NCI-H146 treated with DMSO at 0.1 percent for 48 hours (cell line): ENCODE data around the gene ZNF275.
"Not testable (repeated sequence)": the region's sequence is repeated elsewhere in the genome, so short reads cannot be mapped to it uniquely, and the experiment has no call there.

Experiments
- DNase-seq: peaks from one replicate; lab custom pipeline; 2025; ENCODE audit not compliant: unreplicated experiment; lab: John Stamatoyannopoulos, UW

ZNF275 gene

DNA sequence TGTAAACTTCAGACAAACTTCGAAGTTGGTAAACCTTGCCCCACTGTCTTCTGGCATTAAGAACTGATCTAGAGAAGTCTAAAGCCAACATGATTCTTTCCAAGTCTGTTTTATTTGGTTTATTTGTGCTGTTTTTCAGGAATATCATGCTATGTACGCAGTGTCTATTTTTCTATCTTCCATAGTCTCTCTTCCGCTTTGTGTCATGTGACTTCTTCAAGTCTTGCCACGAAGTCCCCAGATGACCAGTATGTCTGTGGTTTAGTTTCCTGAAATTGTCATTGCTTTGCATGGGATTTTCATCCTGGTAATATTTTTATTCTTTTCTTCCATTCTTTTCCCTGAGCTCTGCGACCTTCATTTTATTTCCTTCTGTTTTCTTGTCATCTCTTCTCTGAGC is 52.1 kb downstream of the ZNF275 start:
- DNase-seq, result no peak

DNA sequence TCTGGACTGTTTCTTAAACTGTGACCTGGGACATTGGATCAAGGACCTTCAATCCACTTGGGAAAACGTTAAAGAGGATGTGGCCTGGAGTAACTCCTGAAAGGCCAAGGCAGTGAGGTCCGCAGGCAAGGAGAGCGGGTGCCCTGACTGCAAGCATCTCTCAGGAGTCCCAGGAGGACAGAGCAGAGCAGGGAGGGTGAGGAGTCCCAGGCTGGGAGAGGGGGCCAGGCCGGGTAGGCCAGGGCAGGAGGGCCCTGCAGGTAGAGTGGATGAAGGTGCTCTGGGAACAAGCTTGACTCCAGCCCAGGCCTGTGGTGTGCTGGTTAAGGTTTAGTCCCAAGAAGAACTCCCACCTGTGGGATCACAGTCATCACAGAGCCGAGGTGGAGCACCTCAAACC is 53.4 kb downstream of the ZNF275 start:
- DNase-seq, result no peak

DNA sequence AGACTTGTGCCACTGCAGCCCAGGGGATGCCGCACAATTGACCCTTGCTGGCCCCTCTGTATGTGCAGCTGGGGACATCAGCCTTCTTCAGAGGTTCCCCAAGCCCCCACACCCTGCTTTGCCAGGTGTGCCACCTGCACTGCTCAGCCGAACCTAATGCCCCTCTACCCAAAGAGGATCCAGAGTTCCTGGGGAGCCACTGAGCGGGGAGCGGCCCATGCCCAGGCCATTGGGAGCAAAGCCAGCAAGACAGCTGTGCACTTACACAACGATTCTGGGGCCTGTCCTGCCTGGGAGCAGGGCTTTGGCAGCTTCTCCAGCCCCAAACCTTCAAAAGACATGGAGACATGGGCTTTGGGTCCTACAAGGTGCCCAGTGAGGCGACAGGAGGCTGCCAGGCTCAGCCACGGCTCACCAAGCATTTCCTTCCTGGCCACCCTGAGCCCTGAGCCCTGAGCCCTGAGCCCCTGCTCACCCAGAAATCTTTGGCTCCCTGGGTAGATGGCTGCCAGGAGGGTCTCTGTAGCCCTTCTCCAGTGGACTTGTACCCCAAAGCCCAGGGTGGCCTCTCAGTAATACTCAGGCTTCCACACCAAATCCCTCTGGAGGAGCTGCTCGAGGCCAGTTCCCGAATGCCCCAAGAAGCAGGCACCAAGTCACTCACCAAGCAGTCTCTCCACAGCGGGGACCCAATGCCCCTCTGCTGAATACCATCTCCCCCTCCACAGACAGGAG is 54.2 kb downstream of the ZNF275 start:
- no peak for DNase-seq

DNA sequence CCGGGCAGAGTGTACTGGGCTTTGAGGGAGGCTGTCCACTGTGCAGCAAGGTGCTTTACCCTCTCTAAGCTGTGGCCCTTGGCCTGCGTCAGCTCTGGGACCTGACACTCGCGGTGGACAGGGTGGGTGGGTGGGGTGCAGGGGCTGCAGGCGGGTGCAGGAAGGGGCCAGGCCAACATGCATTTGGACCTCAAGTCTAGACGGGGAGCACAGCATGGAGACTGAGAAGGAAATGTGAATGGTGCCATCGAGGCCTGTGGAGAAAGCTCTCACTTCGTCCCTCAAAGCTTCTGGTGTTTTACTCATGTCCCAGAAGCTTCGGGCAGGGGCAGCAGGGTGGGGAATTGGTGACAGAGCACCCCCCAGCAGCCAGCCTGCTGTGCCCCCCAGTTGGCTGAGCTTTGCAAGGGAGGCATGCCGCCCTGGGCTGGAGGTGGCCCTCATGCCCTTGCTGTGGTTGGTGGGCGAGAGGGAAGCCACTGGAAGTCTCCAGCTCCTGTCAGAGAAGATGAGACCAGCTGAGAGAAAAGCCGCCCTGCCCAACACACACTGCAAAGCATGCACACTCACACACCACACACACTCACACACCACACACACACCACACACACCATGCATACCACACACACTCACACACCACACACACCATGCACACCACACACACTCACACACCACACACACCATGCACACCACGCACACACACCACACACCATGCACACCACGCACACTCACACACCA is 54.9 kb downstream of the ZNF275 start:
- no peak for DNase-seq

DNA sequence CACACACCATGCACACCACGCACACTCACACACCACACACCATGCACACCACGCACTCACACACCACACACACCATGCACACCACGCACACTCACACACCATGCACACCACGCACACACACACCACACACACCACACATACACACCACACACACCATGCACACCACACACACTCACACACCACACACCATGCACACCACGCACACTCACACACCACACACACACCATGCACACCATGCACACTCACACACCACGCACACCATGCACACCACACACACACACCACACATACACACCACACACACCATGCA is 55.5 kb downstream of the ZNF275 start:
- DNase-seq, result not testable (repeated sequence)

DNA sequence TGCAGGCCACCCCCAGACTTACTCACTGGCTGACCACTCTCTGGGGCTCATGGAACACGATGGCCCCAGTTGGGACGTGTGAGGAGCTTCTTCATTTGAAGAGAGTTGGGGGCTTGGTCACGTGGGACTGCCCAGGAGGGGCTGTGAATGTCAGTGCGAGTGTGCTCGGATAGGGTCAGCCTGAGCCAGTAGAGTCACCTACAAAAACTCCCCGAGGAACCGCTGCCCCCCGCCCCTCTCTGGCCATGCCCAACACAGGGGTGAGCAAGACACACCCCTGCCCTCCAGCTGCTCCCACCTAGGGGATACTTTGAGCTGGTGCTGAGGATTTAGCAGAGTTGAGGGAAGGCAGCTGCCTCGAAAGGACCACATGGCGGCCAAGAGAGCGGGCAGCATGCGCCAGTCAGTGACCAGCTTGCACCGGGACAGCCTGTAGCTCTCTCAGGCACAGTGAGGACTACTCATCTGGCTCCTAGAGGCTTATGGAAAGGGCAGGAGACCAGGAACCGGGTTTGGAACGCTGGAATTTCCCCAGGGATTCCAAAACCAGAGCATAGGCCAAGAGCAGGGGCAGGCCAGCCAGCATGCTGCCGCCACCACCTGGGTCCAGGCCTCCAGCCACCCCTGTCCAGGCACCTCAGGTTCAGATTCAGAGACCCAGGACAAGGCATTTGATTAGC is 58.8 kb downstream of the ZNF275 start:
- DNase-seq, result no peak

DNA sequence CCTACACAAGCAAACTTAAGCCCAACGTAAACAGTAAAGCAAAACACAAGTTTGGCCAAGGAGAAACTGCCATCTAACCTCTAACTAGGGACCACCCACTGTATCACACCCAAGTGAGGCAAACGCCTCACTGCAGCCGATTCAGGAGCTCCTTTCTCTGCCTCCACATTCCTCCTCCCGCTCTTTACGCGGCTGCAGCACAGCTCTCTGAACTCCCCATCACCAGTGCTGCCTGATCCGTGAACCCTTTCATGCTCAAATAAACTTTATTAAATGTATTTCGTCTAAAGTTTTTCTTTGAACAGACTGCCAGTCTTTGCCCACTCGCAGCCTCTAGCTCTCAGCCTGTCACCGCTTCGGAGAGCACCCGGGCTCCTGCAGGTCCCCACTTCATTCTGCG is 60.7 kb downstream of the ZNF275 start:
- no peak for DNase-seq

DNA sequence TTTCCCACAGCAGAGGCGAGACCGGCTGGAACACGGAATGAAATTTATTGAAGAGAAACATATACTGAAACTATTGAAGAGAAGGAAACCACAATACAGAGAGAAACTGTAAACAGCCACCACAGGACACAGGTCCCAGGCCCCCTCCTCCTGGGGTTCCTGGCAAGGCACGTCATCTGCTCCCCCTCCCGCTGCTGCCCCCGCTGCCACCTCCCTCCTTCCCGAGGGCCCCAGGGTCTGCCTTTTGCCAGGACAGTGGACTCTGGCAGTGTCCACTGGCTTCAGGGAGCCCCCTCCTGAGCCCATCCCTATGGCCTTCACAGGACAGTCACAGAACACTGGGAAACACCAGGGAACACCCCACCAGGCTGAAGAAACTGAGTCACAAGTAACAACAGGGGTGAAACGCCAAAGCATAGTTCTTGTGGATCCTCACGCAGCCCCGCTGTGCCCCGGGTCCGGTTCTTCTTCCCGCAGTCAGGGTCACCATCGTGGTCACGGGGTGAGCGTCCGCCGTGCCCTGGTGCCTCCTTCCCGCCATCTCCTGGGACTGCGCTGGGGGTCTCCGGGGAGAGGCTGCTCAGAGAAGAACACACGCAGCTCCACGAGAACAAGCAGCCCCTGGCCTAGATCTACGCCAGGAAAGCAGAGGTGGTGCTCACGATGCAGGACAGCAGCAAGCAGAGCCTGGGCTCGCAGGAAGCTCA is 61.8 kb downstream of the ZNF275 start:
- DNase-seq, result no peak

DNA sequence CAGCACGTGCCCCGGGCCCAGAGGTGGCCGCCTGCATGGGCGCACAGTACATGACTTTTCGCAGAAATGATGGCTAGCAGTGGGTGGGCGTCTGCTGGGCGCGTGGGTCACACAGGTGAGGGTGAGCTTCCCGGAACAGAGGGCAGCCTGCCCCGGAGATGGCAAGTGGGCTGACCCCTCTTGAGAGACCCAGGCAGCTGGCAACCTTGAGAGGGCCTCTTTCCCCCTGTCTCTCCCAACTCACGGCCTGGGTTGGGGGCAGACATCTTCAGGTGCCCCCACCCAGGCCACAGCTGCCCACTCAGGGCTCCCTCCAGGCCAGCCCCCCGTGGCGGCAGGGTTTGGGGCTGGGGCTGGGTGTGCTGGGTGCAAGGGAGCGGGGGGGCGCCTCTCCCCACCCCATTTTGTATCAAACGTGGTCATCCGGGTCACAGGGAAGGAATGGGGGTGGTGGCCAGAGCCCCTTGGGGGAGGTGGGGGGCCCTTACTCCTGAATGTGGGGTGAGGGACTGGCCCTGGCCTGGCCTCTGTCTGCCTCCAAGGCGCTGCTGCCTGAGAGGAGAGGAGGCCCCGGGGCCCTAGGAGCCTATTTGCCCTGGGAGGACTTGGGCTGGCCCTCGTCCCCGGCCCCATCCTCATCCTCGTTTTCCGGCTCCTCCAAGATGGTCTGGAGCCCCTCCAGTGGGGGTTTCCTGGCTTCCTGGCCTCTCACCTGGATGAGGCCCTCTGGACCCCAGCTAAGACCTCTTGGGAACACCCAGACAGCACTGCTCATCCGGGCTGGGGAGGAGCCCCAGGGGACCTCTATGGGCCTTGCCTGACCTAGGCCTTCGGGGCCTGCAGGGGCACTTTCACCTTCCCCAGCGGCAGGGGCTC is 62.6 kb downstream of the ZNF275 start:
- no peak for DNase-seq

DNA sequence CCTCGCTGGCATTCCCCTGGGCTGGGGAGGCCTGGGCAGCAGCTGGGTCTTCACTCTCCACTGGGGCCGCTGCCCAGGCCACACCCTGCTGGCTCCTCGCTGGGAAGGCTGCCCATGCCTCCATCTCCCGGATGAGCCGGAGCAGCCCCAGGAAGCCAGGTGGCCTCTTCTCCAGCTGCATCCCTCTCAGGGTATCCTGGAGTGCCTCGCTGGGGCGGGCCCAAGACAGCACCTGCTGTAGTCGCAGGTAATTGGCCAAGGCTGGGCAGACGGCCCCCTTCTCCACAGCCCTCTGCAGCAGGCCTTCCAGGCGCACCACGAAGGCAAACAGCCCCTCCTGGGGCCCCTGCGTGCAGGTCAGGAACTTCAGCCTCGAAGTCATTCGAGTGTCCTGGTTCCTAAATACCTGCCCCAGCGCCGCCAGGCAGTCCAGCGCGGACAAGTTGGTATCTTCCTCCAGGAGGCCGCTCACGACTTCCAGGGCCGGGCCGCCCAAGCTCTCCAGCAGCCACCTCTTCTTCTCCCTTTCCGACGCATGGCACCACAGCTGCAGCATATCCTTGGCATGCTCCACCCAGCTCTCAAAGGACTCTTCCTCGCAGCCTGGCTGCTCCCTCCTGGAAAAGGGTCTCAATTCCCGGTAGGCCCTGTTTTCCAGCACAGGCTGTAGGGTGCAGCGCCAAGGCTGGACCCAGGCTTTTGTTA is 63.5 kb downstream of the ZNF275 start:
- peak; percentile 38 for DNase-seq

DNA sequence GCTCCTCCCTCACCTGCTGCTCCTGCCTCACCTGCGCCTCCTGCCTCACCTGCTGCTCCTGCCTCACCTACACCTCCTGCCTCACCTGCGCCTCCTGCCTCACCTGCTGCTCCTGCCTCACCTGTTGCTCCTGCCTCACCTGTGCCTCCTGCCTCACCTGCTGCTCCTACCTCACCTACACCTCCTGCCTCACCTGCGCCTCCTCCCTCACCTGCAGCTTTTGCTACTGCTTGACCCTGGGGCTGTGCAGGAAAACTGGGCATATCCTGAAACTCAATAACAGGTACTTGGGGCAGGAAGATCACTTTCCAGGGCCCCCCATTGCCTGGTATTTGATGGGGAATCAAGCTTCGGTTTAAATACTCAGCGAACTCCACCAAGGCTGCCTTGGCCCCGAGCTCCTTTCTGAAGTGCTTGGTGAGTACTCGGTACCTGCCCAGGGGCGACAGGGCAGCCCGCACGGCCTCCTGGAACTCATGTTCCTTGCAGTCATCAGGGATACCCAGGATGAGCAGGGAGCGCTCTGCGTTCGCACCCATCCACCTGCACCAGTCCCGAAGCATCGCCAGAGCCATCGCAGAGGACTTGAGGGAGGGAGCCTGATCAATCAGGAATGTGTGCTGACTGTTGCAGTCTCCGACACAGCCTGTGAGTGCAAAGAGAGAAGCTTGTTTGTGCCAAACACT is 64.5 kb downstream of the ZNF275 start:
- DNase-seq, result no peak

DNA sequence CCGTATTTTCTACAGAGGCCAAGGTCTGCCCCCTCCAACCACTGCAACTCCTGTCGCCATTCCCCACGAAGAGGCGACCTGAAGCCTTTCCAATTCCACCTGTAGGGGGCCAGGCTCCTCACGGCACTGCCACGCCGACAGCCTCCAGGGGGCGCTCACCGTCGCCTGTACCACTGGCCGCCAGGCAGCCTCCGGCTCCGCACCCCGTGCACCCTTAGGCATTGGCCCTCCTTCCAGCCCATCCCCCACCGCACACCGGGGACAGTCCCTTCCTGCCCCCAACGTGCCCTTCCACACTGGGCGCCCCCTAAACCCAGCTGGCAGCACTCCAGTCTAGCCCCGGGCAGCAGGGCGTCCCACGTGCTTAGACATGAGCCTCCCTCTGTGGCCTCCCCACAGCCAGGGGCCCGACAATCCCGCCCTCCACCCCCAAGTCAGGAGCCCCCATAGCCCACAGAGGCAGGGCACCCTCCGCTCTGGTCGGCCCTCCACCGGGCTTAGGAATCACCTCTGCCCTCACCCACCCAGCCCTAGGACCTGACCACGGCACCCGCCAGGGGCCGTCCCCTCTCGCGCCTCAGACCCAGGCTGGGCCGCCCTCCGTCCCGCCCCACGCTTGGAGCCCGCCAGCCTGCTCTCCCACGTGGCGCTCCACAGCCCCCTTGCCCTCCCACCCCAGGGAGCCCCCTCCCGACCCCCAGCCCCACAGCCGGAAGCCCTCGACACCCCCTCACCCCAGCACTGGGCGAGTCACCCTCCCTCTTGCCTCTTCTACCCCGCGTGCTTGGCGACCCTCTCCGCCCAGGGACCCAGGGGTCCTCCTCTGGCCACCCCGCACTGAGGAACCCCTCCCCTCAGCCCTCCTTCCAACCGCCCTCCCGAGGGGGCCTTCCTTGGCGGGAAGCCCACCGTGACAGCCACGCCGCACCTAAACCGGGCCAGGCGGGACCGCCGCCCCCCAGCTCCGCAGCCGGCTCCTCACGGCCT is 66.5 kb downstream of the ZNF275 start:
- DNase-seq, result no peak

DNA sequence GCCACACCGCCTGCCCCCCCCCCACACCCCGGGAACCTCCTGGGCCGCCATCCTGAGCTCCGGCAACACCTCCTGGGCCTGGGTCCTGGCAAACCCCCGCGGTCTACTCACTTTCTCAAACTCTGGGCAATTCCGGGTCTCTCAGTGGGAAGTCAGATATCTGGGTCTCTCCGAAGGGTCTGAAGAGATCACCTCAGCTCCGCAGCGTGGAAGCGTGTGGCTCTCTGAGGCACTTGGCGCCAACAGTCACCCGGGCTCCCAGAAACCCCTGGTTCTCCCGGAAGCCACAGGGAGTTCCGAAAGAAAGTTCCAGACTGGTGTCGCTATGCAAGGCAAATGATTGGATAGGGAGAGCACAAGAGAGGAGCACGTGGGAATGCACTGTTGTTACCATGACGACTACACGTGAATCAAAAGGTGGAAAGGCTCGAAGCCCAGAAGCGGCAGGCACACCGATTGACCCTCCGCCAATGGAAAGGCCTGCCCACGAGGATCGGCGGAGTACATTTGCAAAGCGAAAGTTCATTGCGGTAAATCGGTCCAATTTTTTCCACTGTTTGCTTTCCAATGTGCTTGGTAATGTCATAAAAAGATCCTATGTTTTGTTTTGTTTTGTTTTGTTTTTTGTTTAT is 67.3 kb downstream of the ZNF275 start, which contains the start of gene PNMA6E:
Gene PNMA6E (minus strand): TSS at position 218 of the 632 bp plus-strand sequence. CDS start 2,501 bp downstream, outside the sequence.
- no peak for DNase-seq
